ENCODE results near the gene ARPP21.

GRCh38 chr3:35776346-35776745 is 137.0 kb downstream of the ARPP21 start:
- no peak for TF ChIP-seq POLR2AphosphoS5 (IDR thresholded peaks at IDR 0.05)
- TF ChIP-seq CTCF (IDR thresholded peaks at IDR 0.05 in 8 of 11, conservative IDR thresholded peaks at IDR 0.05 in 3 of 11) = no peak
- TF ChIP-seq POLR2A (IDR thresholded peaks at IDR 0.05) = no peak
